Prostate gland (tissue), 2 donors: ENCODE data around the gene SLC38A7. TPM values are rescaled to one million over a fixed set of nuclear protein-coding genes. Genes with fewer than 3 reads are reported as not detected.

ENCODE experiments used
- DNase-seq: peaks from one replicate; pipeline ENCODE4 v3.0.0-alpha.2; 2019; ENCODE audit warnings: low spot score
- H3K27ac ChIP-seq, 2 donors: fragments of 200-600 bp; sonication (generic); 2 replicates each; pipeline ENCODE4 v1.5.1; 2017 to 2019
- H3K27me3 ChIP-seq: fragments of 200-600 bp; sonication (generic); replicated peaks from 2 replicates; pipeline ENCODE4 v1.5.1; 2019; ENCODE audit not compliant: insufficient read depth
- H3K36me3 ChIP-seq, 2 donors: fragments of 200-600 bp; sonication (generic); 1 replicate in 1 of 2; 2 replicates in 1 of 2; pipeline versions ENCODE4 v1.5.1 to v1.8.1; 2017 to 2019
- H3K4me1 ChIP-seq: fragments of 200-600 bp; sonication (generic); replicated peaks from 2 replicates; pipeline ENCODE4 v1.5.1; 2019
- H3K4me3 ChIP-seq, 2 donors: fragments of 200-600 bp; sonication (generic); 2 replicates each; pipeline ENCODE4 v1.5.1; 2017 to 2019
- H3K9me3 ChIP-seq: fragments of 200-600 bp; sonication (generic); 2 replicates; pipeline ENCODE4 v1.5.1; 2017
- CTCF ChIP-seq, 4 experiments: fragments of 200-600 bp in 2 of 4; fragments of 450-650 bp in 2 of 4; sonication (generic) in 2 of 4; IDR thresholded peaks; 1 replicate in 3 of 4; 2 replicates in 1 of 4; pipeline ENCODE4 v1.5.1; 2016 to 2019; ENCODE audit warnings: antibody characterized with exemption in 4 of 4, mild to moderate bottlenecking in 2 of 4, moderate library complexity in 2 of 4
- POLR2A ChIP-seq: fragments of 450-650 bp; IDR thresholded peaks from one replicate; pipeline ENCODE4 v1.6.1; 2016; ENCODE audit warnings: antibody characterized with exemption, mild to moderate bottlenecking
- POLR2AphosphoS5 ChIP-seq: sonication (generic); formaldehyde crosslinking; IDR thresholded peaks from one replicate; pipeline ENCODE4 v1.6.1; 2017; ENCODE audit warnings: antibody characterized with exemption
- WGBS: methylation state at CpG from one replicate; pipeline ENCODE4 v1.1.5; 2018; 5-methylcytosine and 5-hydroxymethylcytosine counted together
- intact Hi-C: fragments of 100-400 bp; cut with DNase I; formaldehyde crosslinking; loops from one replicate; pipeline ENCODE4 v1.14.2; 2022
- total RNA-seq, 2 donors: library from RNA; depleted of rRNA; stranded (reverse); fragments of >200 nt; gene quantifications; one replicate each; pipeline ENCODE4 v1.1.0, GENCODE V29; 2016

The SLC38A7 gene
- total RNA-seq, 2 donors from 2014 or later, result 20.6 to 29.9 TPM

DNA sequence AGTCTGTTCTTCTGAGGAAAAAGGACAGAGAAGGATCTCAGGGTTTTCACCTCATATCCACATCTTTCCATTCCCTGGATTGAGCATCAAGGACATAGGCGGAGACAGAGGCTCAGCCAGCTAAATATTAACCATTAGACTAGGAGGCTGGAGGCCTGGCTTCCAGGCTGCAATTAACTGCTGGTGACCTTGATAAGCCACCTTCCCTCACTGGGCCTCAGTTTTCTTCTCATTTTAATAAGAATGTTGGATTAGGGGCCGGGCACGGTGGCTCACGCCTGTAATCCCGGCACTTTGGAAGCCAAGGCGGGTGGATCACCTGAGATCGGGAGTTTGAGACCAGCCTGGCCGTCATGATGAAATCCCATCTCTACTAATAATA is 29.4 kb downstream of the SLC38A7 start:
- TF ChIP-seq CTCF (IDR thresholded peaks at IDR 0.05) (no peak), POLR2AphosphoS5 (no peak), POLR2A (no peak)
- H3K36me3 ChIP-seq, result no peaks in the 10 kb centered on the region
- intact Hi-C loops, result no loop called here
- 89% methylated on average over 8 of the region's 8 CpGs for WGBS
- no peaks in the 10 kb centered on the region for H3K4me1 ChIP-seq
- no peak overlapping the region for H3K27ac ChIP-seq
- H3K27me3 ChIP-seq, result no peaks in the 10 kb centered on the region
- H3K4me3 ChIP-seq, result no peak overlapping the region
- no peak for DNase-seq
- no peaks in the 10 kb centered on the region for H3K9me3 ChIP-seq

DNA sequence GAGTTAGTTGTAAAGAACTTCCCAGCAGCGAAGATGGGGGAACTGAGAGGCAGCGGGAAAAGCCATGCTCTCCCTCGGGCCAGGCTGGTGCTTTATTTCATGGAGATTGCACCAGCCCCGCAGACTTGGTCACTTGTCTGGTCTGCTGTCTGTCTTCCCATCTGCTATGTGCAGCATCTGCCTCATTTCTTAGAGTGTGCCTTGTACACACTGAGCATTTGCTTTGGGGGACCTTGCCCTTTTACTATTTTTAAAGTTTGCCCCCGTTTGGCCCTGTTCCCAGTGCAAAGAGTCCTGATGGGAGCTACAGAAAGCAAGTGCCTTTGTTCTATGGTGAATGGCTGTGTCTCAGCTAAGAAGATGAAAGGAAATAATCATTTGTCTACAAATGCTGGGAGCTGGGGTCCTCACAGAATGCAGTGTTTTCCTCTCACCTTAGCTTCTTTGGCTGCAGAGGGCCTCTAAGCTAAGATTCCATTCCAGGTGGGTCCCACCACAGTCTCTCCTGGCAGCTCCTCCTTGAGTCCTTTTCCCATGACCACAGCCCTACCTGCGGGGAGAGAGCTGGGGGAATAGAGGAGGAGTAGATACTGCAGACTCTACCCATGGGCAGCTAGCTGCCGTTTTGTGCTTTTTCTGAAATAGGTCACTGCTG is 29.9 kb downstream of the SLC38A7 start:
- Histone ChIP-seq H3K4me3 (no peak overlapping the region), H3K27me3 (no peaks in the 10 kb centered on the region), H3K36me3 (no peaks in the 10 kb centered on the region), H3K4me1 (no peaks in the 10 kb centered on the region), H3K27ac (no peak overlapping the region), H3K9me3 (no peaks in the 10 kb centered on the region)
- 78% methylated on average over 7 of the region's 7 CpGs for WGBS
- no peak for DNase-seq
- TF ChIP-seq POLR2AphosphoS5 (no peak), POLR2A (no peak), CTCF (IDR thresholded peaks at IDR 0.05) (no peak)
- intact Hi-C loops, result no loop called here

- no peaks in the 10 kb centered on the region for H3K36me3 ChIP-seq
- 48% methylated on average over 3 of the region's 3 CpGs for WGBS
- H3K27me3 ChIP-seq, result no peaks in the 10 kb centered on the region
Measured at GRCh38 chr16:58652741-58653140, 31.8 kb downstream of the SLC38A7 start.

DNA sequence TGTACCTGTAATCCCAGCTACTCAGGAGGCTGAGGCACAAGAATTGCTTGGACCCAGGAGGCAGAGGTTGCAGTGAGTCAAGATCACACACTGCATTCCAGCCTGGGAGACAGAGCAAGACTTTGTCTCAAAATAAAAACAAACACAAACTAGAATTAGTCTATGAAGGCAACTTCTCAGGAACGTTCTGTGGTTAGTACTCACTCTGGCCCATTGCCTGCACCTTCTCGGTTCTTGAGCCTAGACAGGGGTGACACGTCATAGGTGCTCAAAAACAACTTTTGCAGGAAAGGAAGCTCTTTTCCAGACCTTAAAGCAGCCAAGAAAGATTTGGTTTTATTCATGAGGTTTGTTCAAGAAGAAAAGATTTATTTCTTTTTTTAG is 32.6 kb downstream of the SLC38A7 start:
- H3K27me3 ChIP-seq, result no peaks in the 10 kb centered on the region
- no peak for TF ChIP-seq POLR2AphosphoS5
- no peak for TF ChIP-seq POLR2A
- no peak for TF ChIP-seq CTCF (IDR thresholded peaks at IDR 0.05)
- intact Hi-C loops, result no loop called here

More at GRCh38 chr16:58652741-58653140, 31.8 kb downstream of the SLC38A7 start:
- H3K9me3 ChIP-seq, result no peaks in the 10 kb centered on the region
- TF ChIP-seq CTCF (IDR thresholded peaks at IDR 0.05) (no peak), POLR2A (no peak), POLR2AphosphoS5 (no peak)
- H3K27ac ChIP-seq, result no peak overlapping the region
- H3K4me3 ChIP-seq, result no peak overlapping the region
- H3K4me1 ChIP-seq, result no peaks in the 10 kb centered on the region
- intact Hi-C loops, result no loop called here
- no peak for DNase-seq

GRCh38 chr16:58649707-58650106 is 34.9 kb downstream of the SLC38A7 start:
- H3K4me1 ChIP-seq, result no peaks in the 10 kb centered on the region
- no peaks in the 10 kb centered on the region for H3K36me3 ChIP-seq
- intact Hi-C loops, result no loop called here
- TF ChIP-seq POLR2AphosphoS5 (no peak), CTCF (IDR thresholded peaks at IDR 0.05) (no peak), POLR2A (no peak)
- H3K27ac ChIP-seq, result no peak overlapping the region
- no peak overlapping the region for H3K4me3 ChIP-seq
- DNase-seq, result no peak
- no peaks in the 10 kb centered on the region for H3K9me3 ChIP-seq
- no peaks in the 10 kb centered on the region for H3K27me3 ChIP-seq
- WGBS, result 61% methylated on average over 3 of the region's 3 CpGs

More for the DNA sequence above, 32.6 kb downstream of the SLC38A7 start:
- H3K4me1 ChIP-seq, result no peaks in the 10 kb centered on the region
- no peaks in the 10 kb centered on the region for H3K36me3 ChIP-seq
- no peaks in the 10 kb centered on the region for H3K9me3 ChIP-seq
- 66% methylated on average over 3 of the region's 3 CpGs for WGBS
- DNase-seq, result no peak
- no peak overlapping the region for H3K27ac ChIP-seq
- H3K4me3 ChIP-seq, result no peak overlapping the region
